GM21723 (cell line): ENCODE results near the gene TIMM10.

Experiments
- ATAC-seq: cut with Tn5 transposase; IDR thresholded peaks from one replicate; pipeline ENCODE4 v1.9.1; 2021; ENCODE audit warnings: mild to moderate bottlenecking, moderate library complexity; ENCODE audit not compliant: unreplicated experiment

Gene TIMM10

DNA sequence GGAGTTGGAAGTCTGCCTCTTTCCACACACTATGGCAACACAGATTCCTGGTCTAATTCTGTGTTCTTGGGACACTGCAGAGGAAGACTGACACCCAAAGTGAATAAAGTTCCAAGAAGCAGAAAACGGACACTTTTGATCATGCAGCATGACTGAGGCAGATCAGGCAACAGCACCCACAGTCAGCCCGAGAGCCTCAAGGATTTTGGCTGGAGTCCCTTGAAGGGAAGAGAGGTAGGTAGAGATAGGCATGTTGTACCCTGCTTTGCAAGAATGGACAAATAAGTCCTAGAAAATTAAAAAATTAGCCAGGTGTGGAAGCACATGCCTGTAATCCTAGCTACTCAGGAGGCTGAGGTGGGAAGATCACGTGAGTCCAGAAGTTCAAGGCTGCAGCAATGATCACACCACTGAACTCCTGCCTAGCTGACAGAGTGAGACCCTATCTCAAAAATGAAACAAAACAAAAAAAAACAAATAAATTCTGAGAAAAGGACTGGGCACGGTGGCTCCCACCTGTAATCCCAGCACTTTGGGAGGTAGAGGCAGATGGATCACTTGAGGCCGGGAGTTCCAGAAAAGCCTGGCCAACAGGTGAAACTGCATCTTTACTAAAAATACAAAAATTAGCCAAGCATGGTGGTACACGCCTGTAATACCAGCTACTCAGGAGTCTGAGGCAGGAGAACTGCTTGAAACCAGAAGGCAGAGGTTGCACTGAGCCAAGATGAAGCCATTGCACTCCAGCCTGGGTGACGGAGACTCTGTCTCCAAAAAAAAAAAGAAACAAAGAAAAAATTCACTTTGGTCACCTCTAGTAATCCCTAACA is 22.0 kb downstream of the TIMM10 start:
- no peak for ATAC-seq

DNA sequence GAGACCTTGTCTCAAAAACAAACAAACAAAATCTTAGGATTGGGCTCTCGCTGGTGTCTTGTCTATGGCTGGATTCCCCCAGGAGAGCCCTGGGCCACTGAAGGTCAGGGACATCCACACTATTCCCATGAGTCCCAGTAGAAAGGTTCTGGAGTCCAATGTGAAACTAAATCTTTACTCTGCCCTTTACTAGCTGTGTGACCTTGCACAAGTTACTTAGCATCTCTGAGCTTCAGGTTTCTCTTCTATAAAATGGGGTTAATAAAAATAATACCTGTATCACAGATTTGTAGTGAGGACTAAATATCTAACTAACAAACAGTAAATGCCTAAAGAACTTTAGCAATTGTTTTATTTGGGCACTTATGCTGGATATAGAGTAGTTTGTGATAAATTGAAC is 24.0 kb downstream of the TIMM10 start:
- ATAC-seq: no peak

DNA sequence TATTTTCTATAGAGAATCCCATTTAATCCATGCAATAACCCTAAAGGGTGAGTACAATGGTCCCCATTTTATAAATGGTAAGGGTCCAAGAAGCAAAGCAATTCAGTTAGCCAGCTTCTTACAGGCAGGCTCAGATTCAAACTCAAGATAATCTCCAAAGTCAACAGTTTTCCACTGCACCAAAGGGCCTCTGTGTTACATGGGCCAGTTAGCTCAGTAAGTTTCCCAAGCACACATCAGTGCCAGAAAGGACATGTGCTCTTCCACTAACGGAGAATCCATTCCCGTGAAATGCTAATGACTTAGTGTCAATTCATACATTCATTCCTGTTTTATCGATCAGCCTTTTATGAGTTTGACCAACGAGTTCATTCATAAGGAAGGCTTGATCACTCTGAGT is 26.0 kb downstream of the TIMM10 start:
- ATAC-seq: no peak

DNA sequence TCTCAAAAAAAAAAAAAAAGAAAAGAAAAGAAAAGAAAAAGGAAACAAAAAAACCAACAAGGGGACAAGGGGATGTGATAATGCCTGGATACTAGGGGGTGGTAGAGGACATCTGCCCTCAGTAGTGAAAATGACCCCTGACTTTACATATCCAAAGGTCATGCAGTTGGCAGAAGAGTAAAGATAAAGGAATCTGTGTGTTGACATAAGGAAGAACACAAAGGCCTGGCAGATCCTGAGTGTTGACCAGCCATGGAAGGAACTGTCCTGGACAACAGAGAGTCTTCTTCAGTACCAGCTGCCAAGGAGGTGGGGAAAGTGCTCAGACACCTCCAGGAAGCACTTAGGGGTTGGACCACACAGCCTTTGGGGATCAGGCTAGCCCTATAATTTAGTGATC is 27.7 kb downstream of the TIMM10 start:
- no peak for ATAC-seq

DNA sequence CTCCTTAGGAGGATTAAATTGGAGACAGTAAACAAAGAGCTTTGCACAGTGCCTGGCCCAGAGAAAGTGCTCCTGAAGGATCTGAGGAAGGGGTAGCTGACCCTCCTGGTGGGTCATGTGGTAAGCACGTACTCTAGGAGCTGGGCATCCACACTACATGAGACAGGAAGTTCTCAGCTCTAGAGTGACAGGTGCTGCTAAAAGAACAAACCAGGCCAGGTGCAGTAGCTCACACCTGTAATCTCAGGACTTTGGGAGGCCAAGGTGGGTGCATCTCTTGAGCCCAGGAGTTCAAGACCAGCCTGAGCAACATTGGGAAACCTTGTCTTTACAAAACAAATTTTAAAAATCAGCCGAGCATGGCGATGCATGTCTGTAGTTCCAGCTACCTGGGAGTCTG is 28.2 kb downstream of the TIMM10 start:
- no peak for ATAC-seq

DNA sequence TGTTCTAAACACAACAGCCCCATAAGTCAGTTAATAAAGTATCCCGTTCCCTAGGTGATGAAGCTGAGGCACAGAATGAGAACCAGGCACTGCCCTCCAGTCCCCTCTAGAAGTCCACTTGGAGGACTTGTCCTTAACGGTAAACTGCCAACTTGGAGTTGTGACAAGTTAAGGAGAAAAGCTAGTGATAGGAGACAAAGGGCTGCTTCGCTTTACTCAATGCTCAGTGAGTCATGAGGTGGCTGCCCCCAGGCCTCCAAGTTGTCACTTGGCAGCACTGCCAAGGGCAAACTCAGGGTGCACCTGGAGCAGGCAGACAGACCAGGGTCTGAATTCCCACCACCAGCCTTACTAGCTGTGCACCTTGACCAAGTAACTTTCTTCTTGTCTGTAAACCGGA is 28.6 kb downstream of the TIMM10 start:
- no peak for ATAC-seq

DNA sequence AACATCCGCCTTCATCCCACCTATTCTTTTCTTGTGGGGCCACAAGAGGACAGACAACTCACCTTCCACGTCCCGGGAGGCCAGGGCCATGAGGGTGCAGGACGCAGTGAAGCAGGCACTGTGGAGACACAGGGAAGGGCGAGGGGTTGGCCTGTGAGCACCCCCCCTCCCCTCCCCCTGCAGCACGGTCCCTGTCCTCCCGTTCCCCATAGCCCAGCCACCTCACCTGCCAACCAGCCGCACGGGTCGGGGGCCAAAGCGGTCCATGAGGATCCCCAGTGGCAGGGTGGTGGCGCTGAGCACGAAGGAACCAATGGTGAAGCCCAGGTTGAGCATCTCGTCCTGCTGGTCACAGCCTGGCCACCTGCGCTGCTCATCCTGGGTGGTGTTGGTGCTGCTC is 29.6 kb downstream of the TIMM10 start:
- ATAC-seq: no peak

DNA sequence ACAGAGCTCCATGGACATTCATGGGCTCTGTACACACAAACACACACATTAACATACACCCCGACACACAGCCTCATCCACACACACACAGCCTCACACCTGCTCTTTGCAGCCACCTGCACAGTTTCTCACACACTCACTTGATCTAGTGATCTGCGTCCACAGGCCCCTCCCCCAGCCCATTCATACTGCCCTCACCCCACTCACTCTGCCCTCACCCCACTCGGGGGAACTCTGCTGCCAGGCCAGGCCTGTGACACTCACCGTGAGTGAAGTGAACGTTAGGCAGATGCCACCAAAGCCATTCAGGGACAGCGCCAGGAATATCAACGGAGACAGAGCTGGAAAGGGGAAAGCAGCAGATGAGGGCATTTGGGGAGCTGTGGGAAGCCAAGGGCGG is 30.0 kb downstream of the TIMM10 start:
- ATAC-seq: no peak

DNA sequence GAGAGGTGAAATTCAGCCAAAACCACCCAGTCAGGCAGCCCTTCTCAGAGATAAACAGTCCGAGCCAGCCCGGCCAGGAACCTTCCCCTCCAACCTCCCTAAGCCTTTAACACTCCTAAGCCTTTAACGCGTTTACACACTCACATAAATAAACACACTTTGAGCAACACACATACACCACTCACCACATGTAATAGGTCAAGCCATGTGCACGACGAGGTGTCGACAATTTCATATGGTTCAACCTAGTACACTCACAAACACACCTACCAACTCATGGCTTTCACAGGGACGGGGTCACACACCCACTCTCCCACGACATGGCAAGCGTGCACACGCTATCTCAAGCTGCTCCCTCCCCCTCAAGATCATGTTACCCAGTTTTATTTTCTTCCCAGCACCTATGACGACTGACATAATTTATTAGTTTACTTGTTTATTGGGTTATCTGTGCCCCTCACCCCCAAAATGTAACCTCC is 30.5 kb downstream of the TIMM10 start:
- no peak for ATAC-seq

DNA sequence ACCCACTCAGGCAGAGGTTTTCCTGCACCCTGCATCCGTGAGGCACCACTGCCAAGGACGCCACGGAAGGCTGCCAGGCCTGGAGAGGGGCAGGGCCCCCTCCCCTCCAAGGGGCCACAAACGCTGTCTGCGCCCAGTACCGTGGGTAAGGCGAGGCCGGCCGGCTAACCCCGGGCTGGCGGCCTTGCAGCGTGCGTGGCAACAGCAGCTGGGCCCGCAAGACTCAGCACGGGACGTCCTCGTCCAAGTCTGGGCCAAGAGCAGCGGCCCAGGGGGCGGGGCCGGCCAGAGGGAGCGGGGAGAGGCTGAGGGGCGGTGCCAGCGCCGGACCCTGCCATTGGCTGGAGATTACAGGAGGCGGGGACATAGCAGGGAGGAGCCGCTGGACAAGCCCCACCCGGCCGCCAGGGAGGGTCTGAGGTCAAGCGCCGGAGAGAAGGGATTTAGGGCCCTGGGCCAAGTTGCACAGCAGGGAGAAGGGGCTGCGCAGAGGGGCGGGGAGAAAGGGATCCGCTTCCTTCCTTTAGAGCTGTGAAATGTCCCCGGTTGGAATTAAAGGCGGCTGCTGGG is 31.1 kb downstream of the TIMM10 start:
- peak; percentile 93 for ATAC-seq

DNA sequence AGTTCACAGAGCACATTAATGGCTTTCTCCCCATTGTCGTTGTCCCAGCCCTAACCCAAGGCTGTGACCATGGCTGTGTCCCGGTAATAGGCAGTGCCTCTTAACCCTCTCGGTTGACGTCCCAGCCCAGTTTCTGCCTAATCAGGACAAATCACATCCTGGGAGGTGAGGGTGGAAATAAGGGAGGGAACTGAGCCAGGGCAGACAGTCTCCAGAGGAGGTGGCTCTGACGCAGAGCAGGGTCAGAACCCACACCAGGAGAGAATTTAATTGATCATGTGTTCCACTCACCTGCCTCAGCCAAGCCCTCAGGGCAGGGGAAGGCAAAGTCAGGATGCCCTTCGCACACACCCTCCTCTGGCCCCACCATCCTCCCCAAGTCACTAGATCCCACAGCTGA is 32.0 kb downstream of the TIMM10 start:
- ATAC-seq: no peak

DNA sequence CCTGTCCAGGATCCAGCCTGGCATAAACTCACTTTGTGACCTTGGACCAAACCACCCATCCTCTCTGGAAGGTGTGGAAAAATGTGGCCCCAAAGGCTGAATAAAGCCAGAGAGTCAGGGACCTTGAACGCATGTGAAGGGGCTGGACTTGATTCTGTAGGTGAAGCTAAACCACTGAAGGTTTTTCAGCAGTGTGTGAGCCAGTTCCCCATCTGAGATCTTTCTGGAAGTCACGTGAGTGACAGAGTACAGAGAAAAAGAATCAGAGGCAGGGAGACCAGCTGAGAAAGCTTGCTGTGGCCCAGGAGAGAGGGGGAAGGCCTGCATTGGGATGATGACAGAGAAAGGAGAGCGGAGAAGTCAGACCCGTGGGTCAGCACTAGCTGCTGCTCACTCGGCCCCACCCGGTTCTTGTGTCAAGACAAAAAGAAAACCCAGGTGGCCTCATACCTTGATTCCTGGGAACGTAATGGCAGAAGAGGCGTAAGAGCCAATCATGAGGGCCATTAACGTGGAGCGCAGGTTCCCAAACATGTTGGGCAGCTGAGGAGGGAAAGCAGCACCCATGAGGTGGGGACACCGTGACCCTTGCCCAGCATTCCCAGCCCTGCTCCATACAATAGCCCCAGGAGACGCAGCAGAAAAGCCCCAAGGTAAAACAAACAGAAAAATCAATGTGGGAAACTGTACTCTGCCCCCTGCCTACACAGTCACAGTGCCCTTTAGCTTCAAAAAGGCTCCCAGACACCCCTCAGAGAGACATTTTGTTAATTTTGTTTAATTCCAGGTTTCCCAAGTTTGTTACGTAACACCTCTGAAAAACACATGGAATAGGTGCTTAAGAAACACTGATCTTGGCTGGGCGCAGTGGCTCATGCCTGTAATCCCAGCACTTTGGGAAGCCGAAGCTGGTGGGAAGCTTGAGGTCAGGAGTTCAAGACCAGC is 33.0 kb downstream of the TIMM10 start:
- no peak for ATAC-seq

DNA sequence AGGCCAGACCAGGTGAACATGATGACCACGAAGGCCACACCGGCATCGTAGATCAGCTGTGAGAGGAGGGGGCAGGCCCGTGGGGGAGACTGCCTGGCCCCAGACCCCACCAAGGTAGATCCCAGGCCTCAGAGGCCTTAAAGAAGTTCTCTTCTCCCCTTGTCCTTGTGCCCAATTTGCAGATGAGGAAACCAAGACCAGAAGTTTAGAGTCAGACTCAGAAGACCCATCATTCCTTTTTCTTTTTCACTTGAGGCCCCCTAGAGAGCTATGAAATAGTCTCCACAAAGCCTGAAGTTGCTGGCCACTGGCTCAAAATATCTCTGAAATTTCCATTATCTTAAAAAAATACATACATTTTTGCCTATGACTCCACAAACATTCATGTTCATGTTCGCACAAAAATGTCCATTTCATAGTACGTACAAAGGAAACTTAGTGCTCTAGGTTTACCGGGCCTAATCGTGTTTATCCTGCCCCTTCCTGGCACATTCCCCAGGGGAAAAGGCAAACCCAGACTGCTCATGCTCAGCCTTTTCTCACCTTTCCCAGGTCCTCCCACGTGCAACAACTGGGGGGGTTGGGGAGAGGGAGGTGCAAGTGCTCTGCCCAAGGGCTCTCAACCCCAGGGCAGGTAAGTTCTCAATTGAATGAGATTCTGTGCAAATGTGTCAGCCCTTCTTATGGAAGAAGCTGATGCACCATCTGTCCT is 34.3 kb downstream of the TIMM10 start:
- ATAC-seq: no peak

DNA sequence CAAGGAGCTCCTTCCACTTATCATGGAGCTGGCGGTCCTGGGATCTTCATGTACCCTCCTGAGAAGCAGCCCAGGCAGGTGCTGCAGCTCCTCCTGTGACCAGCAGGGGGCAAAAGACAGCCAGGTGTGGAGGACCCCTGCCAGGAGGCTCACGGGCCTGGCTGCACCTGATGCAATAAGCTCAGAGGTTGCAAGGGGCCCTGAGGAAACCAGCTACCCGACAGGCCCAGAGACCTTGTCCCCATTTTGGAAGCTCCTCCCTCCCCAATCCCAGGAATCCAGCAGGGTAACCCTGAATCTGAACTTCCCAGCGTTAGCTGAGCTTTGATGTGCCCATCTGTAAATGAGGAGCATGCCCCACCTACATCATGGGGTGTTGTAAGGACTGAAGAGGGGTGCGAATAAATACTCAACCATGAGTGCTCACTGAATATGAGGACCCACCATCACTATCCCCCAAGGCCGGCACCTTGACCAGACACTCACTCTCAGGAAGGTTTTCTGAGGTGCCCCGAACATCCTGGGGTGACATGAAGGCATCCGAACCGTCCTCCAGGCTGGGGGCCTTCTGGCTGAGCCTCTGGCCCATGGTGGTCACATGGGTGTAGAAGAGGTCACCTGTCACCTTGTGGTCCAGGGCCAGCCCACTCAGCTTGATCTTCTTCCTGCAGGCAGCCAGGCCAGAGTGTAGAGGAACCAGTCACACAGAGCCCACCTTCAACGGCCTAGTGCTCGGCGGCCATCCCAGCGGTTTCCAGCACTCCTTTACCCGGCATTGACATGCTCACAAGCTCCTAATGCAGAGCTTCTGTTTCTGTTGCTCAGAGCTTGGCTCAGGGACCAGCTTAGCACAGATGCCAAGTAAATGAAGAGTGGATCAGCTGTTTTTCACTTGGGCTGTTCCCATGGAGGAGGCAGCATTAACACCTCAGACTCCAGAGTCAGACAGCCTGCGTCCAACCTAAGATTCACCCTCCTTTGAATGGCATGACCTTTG is 36.7 kb downstream of the TIMM10 start:
- peak; percentile 84 for ATAC-seq

DNA sequence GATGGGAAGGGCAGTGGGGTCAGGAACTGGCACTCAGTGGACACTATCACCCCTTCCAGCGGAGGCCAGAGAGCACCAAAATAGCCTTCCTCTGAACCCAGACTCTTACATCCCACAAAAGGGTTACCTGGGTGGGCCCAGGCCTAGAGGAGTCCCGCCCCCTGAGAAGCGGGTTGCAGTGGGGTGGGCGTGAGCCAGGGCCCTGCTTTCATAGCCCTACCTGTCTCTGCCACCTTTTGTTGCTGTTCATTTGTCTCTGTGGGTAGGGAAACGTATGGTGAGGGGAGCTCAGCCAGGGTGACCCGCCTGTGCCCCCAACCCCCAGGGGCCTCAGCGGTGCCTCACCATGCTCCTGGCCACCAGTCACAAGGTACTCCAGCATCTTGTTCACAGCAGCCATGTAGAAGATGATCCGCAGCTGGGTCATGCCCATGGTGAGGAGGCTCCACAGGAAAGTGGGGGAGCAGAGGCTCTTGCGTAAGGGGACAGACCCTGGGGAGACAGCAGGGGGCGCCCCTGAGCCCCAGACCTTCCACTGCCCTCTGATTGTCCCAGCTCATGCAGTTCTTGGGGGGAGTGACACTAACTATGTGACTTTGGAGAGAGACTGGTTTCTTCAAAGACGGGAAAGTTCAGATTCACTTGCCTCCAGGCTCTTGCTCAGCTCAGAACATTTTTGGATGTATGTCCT is 39.0 kb downstream of the TIMM10 start:
- ATAC-seq: no peak

DNA sequence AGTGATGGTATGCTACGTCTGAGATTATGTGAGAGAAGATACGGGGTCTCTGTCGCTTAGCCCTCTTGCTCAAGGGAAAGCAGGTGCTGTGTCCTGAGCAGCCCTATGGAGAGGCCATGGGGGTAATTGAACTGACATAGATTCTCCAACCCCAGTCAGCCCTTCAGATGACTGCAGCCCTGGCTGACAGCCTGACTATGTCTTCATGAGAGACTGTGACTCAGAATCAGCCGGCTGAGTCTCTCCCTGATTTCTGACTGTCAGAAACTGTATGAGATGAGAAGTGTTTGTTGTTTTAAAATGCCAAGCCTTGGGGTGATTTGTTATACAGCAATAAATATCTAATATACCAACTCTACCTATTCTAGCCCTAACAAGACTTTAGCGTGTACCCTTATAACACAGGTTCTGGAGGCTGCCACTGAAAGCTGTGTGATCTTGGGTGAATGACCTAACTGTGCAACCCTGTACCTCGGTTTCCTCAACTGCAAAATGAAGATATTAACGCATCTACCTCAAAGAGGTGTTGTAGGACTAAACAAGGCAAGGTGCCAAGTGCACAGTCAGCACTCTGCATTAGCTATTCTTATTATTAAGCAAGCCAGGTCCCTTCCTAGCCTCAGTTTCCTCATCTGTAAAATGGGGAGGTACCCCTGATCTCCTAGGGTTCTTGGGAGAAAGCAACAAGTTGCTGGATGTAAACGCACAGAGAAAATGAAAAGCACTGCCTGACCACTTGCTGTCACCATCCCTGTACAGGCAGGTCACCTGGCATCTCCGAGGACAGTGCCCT is 39.9 kb downstream of the TIMM10 start:
- ATAC-seq: no peak

DNA sequence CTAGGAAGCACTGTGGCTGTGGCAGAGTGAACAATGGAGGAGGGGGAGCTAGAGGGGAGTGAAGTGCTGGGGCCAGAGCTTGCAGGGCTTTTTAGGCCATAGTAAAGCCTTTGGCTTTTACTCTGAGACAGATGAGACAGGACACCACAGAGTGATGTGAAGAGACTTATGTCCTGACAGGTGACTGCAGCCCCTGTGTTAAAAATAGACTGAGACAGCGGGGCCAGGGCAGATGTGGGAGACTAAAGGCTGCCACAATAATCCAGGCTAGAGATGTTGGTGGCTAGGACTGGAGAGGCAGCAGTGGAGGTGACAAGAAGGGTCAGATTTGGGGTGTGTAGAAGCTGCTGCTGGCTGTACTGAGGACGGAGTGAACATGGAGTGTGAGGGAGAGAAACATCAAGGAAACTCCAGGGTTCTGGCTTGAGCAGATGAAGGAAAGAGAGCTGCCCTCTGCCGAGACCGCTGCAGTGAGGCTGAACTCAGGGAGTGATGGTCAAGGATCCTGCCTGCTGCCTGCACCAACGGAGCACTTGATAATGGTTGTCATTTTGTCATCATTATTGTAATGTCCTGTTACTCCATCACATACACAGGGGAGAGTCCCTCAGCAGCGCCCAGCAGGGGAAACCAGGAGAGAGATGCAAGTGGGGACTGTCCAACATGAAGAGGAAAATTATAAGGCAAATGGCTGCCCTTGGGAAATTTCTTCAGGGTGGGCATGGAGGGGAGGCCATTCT is 42.5 kb downstream of the TIMM10 start:
- ATAC-seq: no peak
